HL-60 (cell line): Measurements from ENCODE around the gene LSM12.

ENCODE experiments used
- CTCF ChIP-seq: IDR thresholded peaks from one replicate; pipeline ENCODE4 v1.5.1; 2011; ENCODE audit warnings: low read length, control low read depth, inconsistent platforms; ENCODE audit not compliant: insufficient read depth
- POLR2AphosphoS5 ChIP-seq: IDR thresholded peaks from 2 replicates; pipeline ENCODE4 v1.6.1; 2012; ENCODE audit warnings: low read depth
- SPI1 ChIP-seq: IDR thresholded peaks from 2 replicates; pipeline ENCODE4 v1.6.1; 2012; ENCODE audit warnings: low read depth, mild to moderate bottlenecking, borderline replicate concordance

GRCh38 chr17:44067545-44067940 lies 1.1 kb upstream of the LSM12 start:
- no peak for TF ChIP-seq CTCF
- peak; percentile 63; the same call in 1 of the 2 replicates for TF ChIP-seq SPI1
- no peak for TF ChIP-seq POLR2AphosphoS5
